Endothelial cell of umbilical vein (primary cell): ENCODE measurements around the gene INPP4B. TPM values are rescaled to one million over a fixed set of nuclear protein-coding genes. Genes with fewer than 3 reads are reported as not detected.

ENCODE experiments used
- BruUV-seq: library from RNA; stranded (reverse); fragments of 400-500 nt; replicated peaks from 2 replicates; lab custom pipeline; 2021; lab: Mats Ljungman, UMichigan
- CTCF ChIA-PET: fragments of 300-600, 350-600 bp; sonication (Branson Sonifier 250); formaldehyde crosslinking; loops from one replicate; lab custom pipeline; 2021; ENCODE audit warnings: antibody characterized with exemption, inconsistent platforms; lab: Charles Lee
- POLR2A ChIA-PET: fragments of 300-600, 350-600 bp; sonication (Branson Sonifier 250); formaldehyde crosslinking; loops from one replicate; lab custom pipeline; 2021; ENCODE audit warnings: antibody characterized with exemption, inconsistent platforms; lab: Charles Lee
- DNase-seq: peaks from one replicate; pipeline ENCODE4 v3.0.0-alpha.2; 2011; ENCODE audit warnings: low read depth, low spot score
- FAIRE-seq: peaks from 2 replicates; lab custom pipeline; 2011; peaks lifted over from hg19 to GRCh38; lab: Jason Lieb, UNC
- H2AFZ ChIP-seq: 2 replicates; pipeline ENCODE4 v1.6.0; 2012; ENCODE audit warnings: low read depth, low read length, control low read depth, inconsistent platforms
- H3K27ac ChIP-seq: 2 replicates; pipeline ENCODE4 v1.5.1; 2011; ENCODE audit warnings: low read depth, mild to moderate bottlenecking, control low read depth, low read length, moderate library complexity; ENCODE audit not compliant: insufficient read depth
- H3K27me3 ChIP-seq, 2 experiments: 2 replicates each; pipeline versions ENCODE4 v1.6.0 to v1.6.1; 2011; ENCODE audit warnings: low read length in 2 of 2, mixed read lengths in 1 of 2; ENCODE audit not compliant: control insufficient read depth in 2 of 2, insufficient read depth in 2 of 2
- H3K36me3 ChIP-seq, 2 experiments: 2 replicates in 1 of 2; 3 replicates in 1 of 2; pipeline ENCODE4 v1.5.1; 2011; ENCODE audit warnings: low read length in 2 of 2, mild to moderate bottlenecking in 1 of 2, moderate library complexity in 1 of 2; ENCODE audit not compliant: control insufficient read depth in 2 of 2, insufficient read depth in 2 of 2; ENCODE audit errors: extremely low read depth in 1 of 2
- H3K4me1 ChIP-seq: 3 replicates; pipeline ENCODE4 v1.5.1; 2011; ENCODE audit warnings: mild to moderate bottlenecking, low read length; ENCODE audit not compliant: control insufficient read depth, insufficient read depth; ENCODE audit errors: extremely low read depth
- H3K4me2 ChIP-seq: 2 replicates; pipeline ENCODE4 v1.6.1; 2011; ENCODE audit warnings: low read length, control low read depth, mixed read lengths; ENCODE audit not compliant: insufficient read depth
- H3K4me3 ChIP-seq, 3 experiments: fragments of 200-600 bp in 1 of 3; sonication (generic), shearing (Covaris generic) in 1 of 3; replicated peaks in 1 of 3; 2 replicates each; pipeline ENCODE4 v1.5.1; 2011 to 2016; ENCODE audit warnings: control low read depth in 3 of 3, low read length in 3 of 3, mild to moderate bottlenecking in 2 of 3, inconsistent platforms in 1 of 3, low read depth in 1 of 3, moderate library complexity in 1 of 3; ENCODE audit not compliant: insufficient read depth in 1 of 3
- H3K79me2 ChIP-seq: 2 replicates; pipeline ENCODE4 v1.6.0; 2012; ENCODE audit warnings: low read length, inconsistent platforms; ENCODE audit not compliant: control insufficient read depth, insufficient read depth
- H3K9ac ChIP-seq: replicated peaks from 2 replicates; pipeline ENCODE3; 2011; ENCODE audit warnings: low read length, control low read depth; ENCODE audit not compliant: insufficient read depth; ENCODE audit errors: extremely low read depth
- H3K9me1 ChIP-seq: replicated peaks from 3 replicates; pipeline ENCODE4 v1.6.0; 2011; ENCODE audit warnings: mild to moderate bottlenecking, low read length; ENCODE audit not compliant: control insufficient read depth, insufficient read depth; ENCODE audit errors: extremely low read depth
- H3K9me3 ChIP-seq: replicated peaks from 2 replicates; pipeline ENCODE4 v1.5.1; 2012; ENCODE audit warnings: low read length, inconsistent platforms; ENCODE audit not compliant: control insufficient read depth, insufficient read depth
- H4K20me1 ChIP-seq: replicated peaks from 2 replicates; pipeline ENCODE3; 2011; ENCODE audit warnings: mild to moderate bottlenecking, low read length; ENCODE audit not compliant: control insufficient read depth, insufficient read depth; ENCODE audit errors: extremely low read depth
- EZH2 ChIP-seq: IDR thresholded peaks from 2 replicates; pipeline ENCODE4 v1.6.1; 2012; ENCODE audit warnings: borderline replicate concordance, low read depth, mild to moderate bottlenecking, moderate library complexity, low read length, inconsistent platforms; ENCODE audit not compliant: severe bottlenecking
- FOS ChIP-seq: IDR thresholded peaks from 2 replicates; pipeline ENCODE4 v1.6.1; 2011; ENCODE audit warnings: mild to moderate bottlenecking, low read length, moderate library complexity, borderline replicate concordance; ENCODE audit not compliant: insufficient read depth
- GATA2 ChIP-seq: IDR thresholded peaks from 2 replicates; pipeline ENCODE4 v1.7.0; 2011; ENCODE audit warnings: low read depth, mild to moderate bottlenecking, moderate library complexity, mixed read lengths, low read length; ENCODE audit not compliant: insufficient read length, insufficient read depth
- JUN ChIP-seq: IDR thresholded peaks from 2 replicates; pipeline ENCODE4 v1.6.1; 2011; ENCODE audit warnings: borderline replicate concordance, low read depth; ENCODE audit not compliant: insufficient read length, insufficient read depth
- MYC ChIP-seq: IDR thresholded peaks from one replicate; pipeline ENCODE4 v1.6.1; 2011; ENCODE audit warnings: mild to moderate bottlenecking, low read depth, low read length
- POLR2A ChIP-seq: IDR thresholded peaks from 2 replicates; pipeline ENCODE4 v1.6.1; 2012; ENCODE audit warnings: low read depth, mild to moderate bottlenecking, control low read depth, low read length
- dilution Hi-C: fragments of 300-500 bp; cut with MboI; formaldehyde crosslinking; loops from one replicate; pipeline ENCODE4 v1.15.0; 2019; ENCODE audit warnings: low sequenced_read_pairs; ENCODE audit not compliant: extremely low pct_ligation_motif_present
- intact Hi-C: fragments of 100-400 bp; cut with micrococcal nuclease; formaldehyde crosslinking; loops from one replicate; pipeline ENCODE4 v1.10.0; 2022
- polyA plus RNA-seq, 4 experiments: library from polyadenylated mRNA; depleted of rRNA in 3 of 4; stranded (reverse) in 3 of 4; unstranded in 1 of 4; fragments of >200 nt; gene quantifications; 2 replicates each; pipeline versions ENCODE4 v1.2.1 to v1.2.3, GENCODE V29; 2011 to 2012; ENCODE audit warnings: missing spikeins in 1 of 4
- total RNA-seq: library from RNA; stranded (reverse); gene quantifications from 2 replicates; pipeline ENCODE4 v1.2.3, GENCODE V29; 2021
- TF ChIP-seq, protein P1 (sequence below): IDR thresholded peaks from 2 replicates; pipeline ENCODE4 v1.6.1; 2011; ENCODE audit not compliant: insufficient read depth, insufficient read length
- TF ChIP-seq, protein P2 (sequence below), 2 donors: IDR thresholded peaks; 1 replicate in 1 of 2; 2 replicates in 1 of 2; pipeline ENCODE4 v1.5.1; 2011; ENCODE audit warnings: low read length in 2 of 2, mild to moderate bottlenecking in 2 of 2, moderate library complexity in 2 of 2, control low read depth in 1 of 2, inconsistent platforms in 1 of 2, low read depth in 1 of 2; ENCODE audit not compliant: insufficient read depth in 1 of 2; ENCODE audit errors: extremely low read depth in 1 of 2

Gene INPP4B
- total and polyA plus RNA-seq, 2 donors (not counting 3 experiments of a cell fraction or from before 2014, with no cell fraction given) = 0.41 to 3.1 TPM

DNA sequence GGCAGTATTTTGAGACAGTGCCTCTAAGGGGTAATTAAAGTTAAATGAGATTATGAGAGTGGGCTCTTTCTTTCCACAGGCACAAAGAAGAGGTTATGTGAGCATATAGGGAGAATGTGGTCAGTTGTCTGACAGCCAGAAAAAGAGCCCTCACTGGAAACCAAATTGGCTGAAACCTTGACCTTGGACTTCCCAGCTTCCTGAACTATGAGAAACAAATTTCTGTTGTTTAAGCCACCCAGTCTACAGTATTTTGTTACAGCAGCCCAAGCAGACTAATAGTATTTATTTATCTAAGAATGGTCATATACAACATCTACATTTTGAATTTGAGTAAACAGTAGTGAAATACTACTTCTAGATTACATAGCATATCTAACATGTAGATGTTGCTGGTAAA lies 736.0 kb downstream of the INPP4B start:
- FAIRE-seq = no peak
- no peak overlapping the region for H3K4me3 ChIP-seq
- BruUV-seq = no TSS peak

More for the DNA sequence above, 736.0 kb downstream of the INPP4B start:
- H2AFZ ChIP-seq = no peak overlapping the region
- H3K9me1 ChIP-seq = no peaks in the 10 kb centered on the region
- H3K9ac ChIP-seq = no peak overlapping the region
- no peak overlapping the region for H3K4me2 ChIP-seq
- H3K79me2 ChIP-seq = no peaks in the 10 kb centered on the region
- DNase-seq = peak; percentile 70
- CTCF ChIA-PET = interaction anchor here (0.6 to 1.3 kb wide), 2 partner anchors 77 to 764 kb away, joined by 3 read pairs; no protein-coding TSS in a partner anchor
- TF ChIP-seq GATA2 (no peak), FOS (no peak), JUN (no peak), POLR2A (no peak), MYC (no peak), EZH2 (no peak)
- TF ChIP-seq, protein P1, sequence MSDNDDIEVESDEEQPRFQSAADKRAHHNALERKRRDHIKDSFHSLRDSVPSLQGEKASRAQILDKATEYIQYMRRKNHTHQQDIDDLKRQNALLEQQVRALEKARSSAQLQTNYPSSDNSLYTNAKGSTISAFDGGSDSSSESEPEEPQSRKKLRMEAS = no peak
- TF ChIP-seq, protein P2, sequence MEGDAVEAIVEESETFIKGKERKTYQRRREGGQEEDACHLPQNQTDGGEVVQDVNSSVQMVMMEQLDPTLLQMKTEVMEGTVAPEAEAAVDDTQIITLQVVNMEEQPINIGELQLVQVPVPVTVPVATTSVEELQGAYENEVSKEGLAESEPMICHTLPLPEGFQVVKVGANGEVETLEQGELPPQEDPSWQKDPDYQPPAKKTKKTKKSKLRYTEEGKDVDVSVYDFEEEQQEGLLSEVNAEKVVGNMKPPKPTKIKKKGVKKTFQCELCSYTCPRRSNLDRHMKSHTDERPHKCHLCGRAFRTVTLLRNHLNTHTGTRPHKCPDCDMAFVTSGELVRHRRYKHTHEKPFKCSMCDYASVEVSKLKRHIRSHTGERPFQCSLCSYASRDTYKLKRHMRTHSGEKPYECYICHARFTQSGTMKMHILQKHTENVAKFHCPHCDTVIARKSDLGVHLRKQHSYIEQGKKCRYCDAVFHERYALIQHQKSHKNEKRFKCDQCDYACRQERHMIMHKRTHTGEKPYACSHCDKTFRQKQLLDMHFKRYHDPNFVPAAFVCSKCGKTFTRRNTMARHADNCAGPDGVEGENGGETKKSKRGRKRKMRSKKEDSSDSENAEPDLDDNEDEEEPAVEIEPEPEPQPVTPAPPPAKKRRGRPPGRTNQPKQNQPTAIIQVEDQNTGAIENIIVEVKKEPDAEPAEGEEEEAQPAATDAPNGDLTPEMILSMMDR (IDR thresholded peaks at IDR 0.05; ENCODE audit: extremely low read depth in 1 of 2, insufficient read depth in 1 of 2, low read depth in 1 of 2, low read length in 2 of 2) = no peak
- H3K9me3 ChIP-seq = no peaks in the 10 kb centered on the region
- no peaks in the 10 kb centered on the region for H4K20me1 ChIP-seq
- intact Hi-C loops (no loop called here), dilution Hi-C loops (no loop called here)
- H3K27ac ChIP-seq = no peak overlapping the region
- H3K36me3 ChIP-seq = no peaks in the 10 kb centered on the region
- H3K4me1 ChIP-seq = peaks cover 7% of the 10 kb centered on the region
- POLR2A ChIA-PET = no interaction called here
- H3K27me3 ChIP-seq = no peaks in the 10 kb centered on the region
